A549 (cell line): ENCODE data around the gene LYPD3. TPM values are rescaled to one million over a fixed set of nuclear protein-coding genes. Genes with fewer than 3 reads are reported as not detected.

Experiments
- ATAC-seq, 2 experiments: fragments of 200-7000 bp in 1 of 2; fragments of >200 bp in 1 of 2; cut with Nextera tagmentation in 1 of 2; cut with Tn5 transposase in 1 of 2; 3 replicates each; pipeline versions ENCODE4 v1.8.0 to v1.9.1; 2018 to 2020; ENCODE audit warnings: mild to moderate bottlenecking in 1 of 2, moderate library complexity in 1 of 2
- CTCF ChIA-PET: fragments of 300-600 bp; sonication (Branson Sonifier 250); formaldehyde crosslinking; extraction: SDS; loops from one replicate; lab custom pipeline; 2021; ENCODE audit warnings: antibody characterized with exemption, inconsistent platforms; lab: Yijun Ruan, JAX
- POLR2A ChIA-PET: fragments of 350-600 bp; formaldehyde crosslinking; extraction: SDS; loops from one replicate; lab custom pipeline; 2021; ENCODE audit warnings: antibody characterized with exemption, inconsistent platforms; lab: Yijun Ruan, JAX
- DNase-seq, 2 experiments: peaks; one replicate each; pipeline versions ENCODE4 v3.0.0 to v3.0.0-alpha.2; 2011 to 2016; ENCODE audit warnings: low read depth in 1 of 2, low spot score in 1 of 2
- FAIRE-seq: peaks from 2 replicates; lab custom pipeline; 2011; peaks lifted over from hg19 to GRCh38; lab: Jason Lieb, UNC
- H3K27ac ChIP-seq, 2 experiments: fragments of >200 bp; sonication (Bioruptor Twin); formaldehyde crosslinking; 3 replicates each; pipeline ENCODE4 v1.5.1; 2016 to 2017
- H3K4me1 ChIP-seq: fragments of >200 bp; sonication (Bioruptor Twin); formaldehyde crosslinking; 3 replicates; pipeline ENCODE4 v1.6.1; 2016
- H3K4me2 ChIP-seq: fragments of >200 bp; sonication (Bioruptor Twin); formaldehyde crosslinking; 3 replicates; pipeline ENCODE4 v1.6.1; 2016
- H3K4me3 ChIP-seq: fragments of >200 bp; sonication (Bioruptor Twin); formaldehyde crosslinking; 3 replicates; pipeline ENCODE4 v1.5.1; 2016
- H3K9me3 ChIP-seq: fragments of >200 bp; sonication (Bioruptor Twin); formaldehyde crosslinking; 3 replicates; pipeline ENCODE4 v1.6.1; 2016
- BCL3 ChIP-seq: fragments of >200 bp; sonication (Bioruptor Twin); formaldehyde crosslinking; IDR thresholded peaks from 3 replicates; pipeline ENCODE4 v1.6.1; 2016
- BHLHE40 ChIP-seq: IDR thresholded peaks from 2 replicates; pipeline ENCODE4 v1.6.1; 2012; ENCODE audit warnings: low read depth, low read length, inconsistent platforms
- CEBPB ChIP-seq, 2 experiments: fragments of >200 bp in 1 of 2; sonication (Bioruptor Twin) in 1 of 2; formaldehyde crosslinking in 1 of 2; IDR thresholded peaks; 2 replicates each; pipeline ENCODE4 v1.6.1; 2012 to 2016
- CHD4 ChIP-seq: fragments of 200-600 bp; sonication (generic); IDR thresholded peaks from 2 replicates; pipeline ENCODE4 v1.6.1; 2016; ENCODE audit warnings: antibody characterized with exemption, mild to moderate bottlenecking, borderline replicate concordance
- E2F6 ChIP-seq: IDR thresholded peaks from 2 replicates; pipeline ENCODE4 v1.6.1; 2012; ENCODE audit warnings: low read depth, borderline replicate concordance
- EHF ChIP-seq: fragments of 250-450 bp; sonication (Bioruptor Pico); IDR thresholded peaks from 2 replicates; pipeline ENCODE4 v1.5.0; 2020; ENCODE audit warnings: mild to moderate bottlenecking
- FOXS1 ChIP-seq: fragments of 250-450 bp; sonication (Bioruptor Pico); IDR thresholded peaks from 2 replicates; pipeline ENCODE4 v1.5.0; 2020; ENCODE audit warnings: mild to moderate bottlenecking, moderate library complexity
- HES2 ChIP-seq: fragments of >200 bp; sonication (Bioruptor Twin); formaldehyde crosslinking; IDR thresholded peaks from 2 replicates; pipeline ENCODE4 v1.6.1; 2016
- HEYL ChIP-seq: fragments of 250-450 bp; sonication (Bioruptor Pico); IDR thresholded peaks from 2 replicates; pipeline ENCODE4 v1.8.0; 2021; ENCODE audit warnings: mild to moderate bottlenecking, moderate library complexity
- HOXA7 ChIP-seq: fragments of 250-450 bp; sonication (Bioruptor Pico); IDR thresholded peaks from 2 replicates; pipeline ENCODE4 v1.5.0; 2020; ENCODE audit warnings: mild to moderate bottlenecking, moderate library complexity
- HOXB13 ChIP-seq: fragments of 250-450 bp; sonication (Bioruptor Pico); IDR thresholded peaks from 2 replicates; pipeline ENCODE4 v1.5.0; 2020; ENCODE audit warnings: low read depth, mild to moderate bottlenecking, moderate library complexity
- JUN ChIP-seq, 2 experiments: fragments of >200 bp; sonication (Bioruptor Twin); formaldehyde crosslinking; IDR thresholded peaks; 2 replicates in 1 of 2; 3 replicates in 1 of 2; pipeline ENCODE4 v1.6.1; 2016 to 2017
- JUNB ChIP-seq: fragments of >200 bp; sonication (Bioruptor Twin); formaldehyde crosslinking; IDR thresholded peaks from 2 replicates; pipeline ENCODE4 v1.6.1; 2016
- KDM1A ChIP-seq: fragments of 200-600 bp; sonication (generic); IDR thresholded peaks from 2 replicates; pipeline ENCODE4 v1.6.1; 2016; ENCODE audit warnings: low read depth, mild to moderate bottlenecking
- MAFK ChIP-seq: fragments of 450-650 bp; IDR thresholded peaks from 2 replicates; pipeline ENCODE4 v1.6.1; 2014; ENCODE audit not compliant: partially characterized antibody
- MYC ChIP-seq: IDR thresholded peaks from 2 replicates; pipeline ENCODE4 v1.6.1; 2012; ENCODE audit warnings: mild to moderate bottlenecking, inconsistent platforms, low read length, improper control_type of control experiment, borderline replicate concordance
- NFE2L2 ChIP-seq: fragments of 150-350 bp; conservative IDR thresholded peaks from 2 replicates; pipeline ENCODE4 v1.6.1; 2014; ENCODE audit warnings: low read length
- NPAS2 ChIP-seq: fragments of 250-450 bp; sonication (Bioruptor Pico); IDR thresholded peaks from 2 replicates; pipeline ENCODE4 v1.8.0; 2022; ENCODE audit warnings: mild to moderate bottlenecking, moderate library complexity, borderline replicate concordance
- PBX3 ChIP-seq: IDR thresholded peaks from 2 replicates; pipeline ENCODE4 v1.6.1; 2012
- PHF8 ChIP-seq: fragments of 200-600 bp; sonication (generic); IDR thresholded peaks from 2 replicates; pipeline ENCODE4 v1.6.1; 2016; ENCODE audit warnings: low read depth, mild to moderate bottlenecking, antibody characterized with exemption, moderate library complexity, borderline replicate concordance
- RFX5 ChIP-seq: fragments of 450-650 bp; IDR thresholded peaks from 2 replicates; pipeline ENCODE4 v1.7.1; 2014; ENCODE audit warnings: antibody characterized with exemption, mild to moderate bottlenecking, moderate library complexity
- RNF2 ChIP-seq: fragments of 200-600 bp; sonication (generic); IDR thresholded peaks from 2 replicates; pipeline ENCODE4 v1.6.1; 2016; ENCODE audit warnings: low read depth, mild to moderate bottlenecking, antibody characterized with exemption, moderate library complexity, borderline replicate concordance
- ZC3H11A ChIP-seq: fragments of 450-650 bp; IDR thresholded peaks from 2 replicates; pipeline ENCODE4 v1.6.1; 2014; ENCODE audit warnings: antibody characterized with exemption, mild to moderate bottlenecking
- ZSCAN20 ChIP-seq: fragments of 250-450 bp; sonication (Bioruptor Pico); IDR thresholded peaks from 2 replicates; pipeline ENCODE4 v1.8.0; 2022; ENCODE audit warnings: mild to moderate bottlenecking, moderate library complexity
- WGBS: methylation state at CpG from one replicate; pipeline ENCODE4 v1.1.6; 2017; ENCODE audit errors: missing lambda C conversion rate; 5-methylcytosine and 5-hydroxymethylcytosine counted together
- polyA plus RNA-seq, 4 experiments: library from polyadenylated mRNA; depleted of rRNA in 3 of 4; stranded (reverse); fragments of >200 nt; fragmentation: RNase III in 1 of 4; extraction: RNeasy Plus Mini Kit Qiagen cat#74134 plus additional on column Dnase treatment in 1 of 4; gene quantifications; 2 replicates in 3 of 4; 3 replicates in 1 of 4; pipeline ENCODE4 v1.2.3, GENCODE V29; 2011 to 2017
- TF ChIP-seq, protein P1 (sequence below): IDR thresholded peaks from 2 replicates; pipeline ENCODE4 v1.6.1; 2012

LYPD3 gene
- polyA plus RNA-seq, 2 of the 4 experiments (the other 2 are of a cell fraction), result 0.27 to 0.43 TPM

- POLR2A ChIA-PET, result interaction anchor here (0.6 to 2.0 kb wide), 11 partner anchors 9 to 717 kb away, joined by 3 to 17 read pairs (median 4); partner anchors contain the start of genes PHLDB3 and ZNF575
- WGBS, result 2% methylated on average over 30 of the region's 57 CpGs
- CTCF ChIA-PET, result interaction anchor here (0.6 to 14.0 kb wide), 11 partner anchors 10 to 303 kb away, joined by 3 to 176 read pairs (median 4); no protein-coding TSS in a partner anchor
Observed at GRCh38 chr19:43463381-43464133, 1.9 kb downstream of the LYPD3 start.

DNA sequence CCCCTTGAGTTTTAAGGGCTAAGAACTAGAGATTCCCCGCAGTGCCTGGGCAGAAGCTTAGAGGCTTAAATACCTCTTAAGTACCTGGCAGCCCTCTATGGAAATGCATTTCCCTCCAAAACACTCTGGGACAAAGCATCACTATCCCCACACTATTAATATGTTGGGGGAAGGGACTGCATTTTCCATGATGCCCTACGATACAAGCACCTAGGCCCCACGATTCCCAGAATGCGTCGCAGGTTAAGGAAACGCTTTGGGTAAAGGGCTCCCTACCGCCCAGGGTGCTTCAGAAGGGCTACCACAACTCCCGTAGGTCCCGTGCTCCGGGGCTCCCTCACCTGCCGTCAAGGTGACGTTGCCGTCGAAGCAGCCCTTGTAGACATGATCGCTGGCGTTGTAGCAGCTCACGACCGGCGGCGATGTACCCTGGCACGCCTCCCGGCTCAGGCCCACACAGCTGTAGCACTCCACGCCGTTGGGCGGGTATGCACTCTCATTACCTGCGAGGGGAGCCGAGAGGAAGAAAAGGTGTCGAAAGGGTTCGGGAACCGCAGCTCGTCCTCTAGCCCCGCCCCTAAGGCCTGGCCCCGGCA is 2.5 kb downstream of the LYPD3 start:
- TF ChIP-seq RNF2 (peak; percentile 62; the same call in 1 of the 2 replicates), ZC3H11A (no peak), E2F6 (peak; percentile 84), ZSCAN20 (CRISPR knock-in tag) (no peak), HEYL (no peak)
- TF ChIP-seq, protein P1, sequence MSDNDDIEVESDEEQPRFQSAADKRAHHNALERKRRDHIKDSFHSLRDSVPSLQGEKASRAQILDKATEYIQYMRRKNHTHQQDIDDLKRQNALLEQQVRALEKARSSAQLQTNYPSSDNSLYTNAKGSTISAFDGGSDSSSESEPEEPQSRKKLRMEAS, result peak; percentile 88
- POLR2A ChIA-PET, result interaction anchor here (0.8 to 2.0 kb wide), 9 partner anchors 8 to 70 kb away, joined by 3 to 17 read pairs (median 5); partner anchors contain the start of genes PHLDB3 and ZNF575
- peak overlapping the region; percentile 82 for H3K4me2 ChIP-seq
- CTCF ChIA-PET, result interaction anchor here (0.6 to 14.0 kb wide), 7 partner anchors 11 to 189 kb away, joined by 3 to 176 read pairs (median 4); no protein-coding TSS in a partner anchor
- H3K27ac ChIP-seq, result peak overlapping the region in 1 of 2 experiments; percentile 79; a peak in 2 of 6 replicates
- no peak for DNase-seq
- 29% methylated on average over 26 of the region's 33 CpGs for WGBS
- peak in 1 of 2 experiments; percentile 37; a peak in 2 of 6 replicates for ATAC-seq
- H3K4me3 ChIP-seq, result peak overlapping the region; percentile 62
- H3K9me3 ChIP-seq, result no peaks in the 10 kb centered on the region
- H3K4me1 ChIP-seq, result peaks cover 12% of the 10 kb centered on the region
- no peak for FAIRE-seq

More at GRCh38 chr19:43463381-43464133, 1.9 kb downstream of the LYPD3 start:
- no peak for FAIRE-seq
- Histone ChIP-seq H3K4me1 (peaks cover 15% of the 10 kb centered on the region), H3K27ac (peak overlapping the region; percentile 52 to 79; a peak in 5 of 6 replicates), H3K9me3 (no peaks in the 10 kb centered on the region), H3K4me2 (peak overlapping the region; percentile 82)
- DNase-seq, result peak; percentile 97 to 98
- TF ChIP-seq HOXA7, result no peak
- peak; percentile 45; the same call in 1 of the 2 replicates for TF ChIP-seq PHF8
- TF ChIP-seq NFE2L2, result no peak
- 0 out of 2 replicates have a peak, but pooled peaks have one; percentile 9 for TF ChIP-seq MYC
- TF ChIP-seq, all 56 proteins: peak for 2
- H3K4me3 ChIP-seq, result peak overlapping the region; percentile 62
- peak; percentile 84 to 91 for ATAC-seq

DNA sequence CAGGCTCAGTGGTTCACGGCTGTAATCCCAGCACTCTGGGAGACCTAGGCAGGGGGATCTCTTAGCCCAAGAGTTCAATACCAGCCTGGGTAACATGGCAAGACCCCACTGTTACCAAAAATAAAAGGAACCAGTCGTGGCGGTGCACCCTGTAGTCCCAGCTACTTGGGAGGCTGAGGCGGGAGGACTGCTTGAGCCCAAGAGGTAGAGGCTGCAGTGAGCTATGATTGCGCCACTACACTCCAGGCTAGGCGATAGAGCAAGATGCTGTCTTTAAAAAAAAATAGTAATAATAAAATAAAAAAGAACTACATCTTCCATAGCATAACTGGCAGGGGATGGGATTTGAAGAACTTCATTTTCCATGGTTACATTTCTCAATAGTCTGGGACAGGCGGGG is 3.0 kb downstream of the LYPD3 start:
- Histone ChIP-seq H3K9me3 (no peaks in the 10 kb centered on the region), H3K4me3 (no peak overlapping the region), H3K27ac (no peak overlapping the region), H3K4me2 (peak overlapping the region; percentile 82; the same call in 1 of the 3 replicates), H3K4me1 (peaks cover 7% of the 10 kb centered on the region)
- ATAC-seq (no peak), FAIRE-seq (no peak), DNase-seq (no peak)
- POLR2A ChIA-PET, result interaction anchor here (1.6 kb wide), 1 partner anchor 70 kb away, joined by 8 read pairs; the partner anchor contains the start of gene ZNF575
- 78% methylated on average over 7 of the region's 7 CpGs for WGBS
- no peak for TF ChIP-seq FOXS1
- CTCF ChIA-PET, result interaction anchor here (2.6 to 14.0 kb wide), 2 partner anchors 16 to 57 kb away, joined by 15 to 176 read pairs; no protein-coding TSS in a partner anchor

DNA sequence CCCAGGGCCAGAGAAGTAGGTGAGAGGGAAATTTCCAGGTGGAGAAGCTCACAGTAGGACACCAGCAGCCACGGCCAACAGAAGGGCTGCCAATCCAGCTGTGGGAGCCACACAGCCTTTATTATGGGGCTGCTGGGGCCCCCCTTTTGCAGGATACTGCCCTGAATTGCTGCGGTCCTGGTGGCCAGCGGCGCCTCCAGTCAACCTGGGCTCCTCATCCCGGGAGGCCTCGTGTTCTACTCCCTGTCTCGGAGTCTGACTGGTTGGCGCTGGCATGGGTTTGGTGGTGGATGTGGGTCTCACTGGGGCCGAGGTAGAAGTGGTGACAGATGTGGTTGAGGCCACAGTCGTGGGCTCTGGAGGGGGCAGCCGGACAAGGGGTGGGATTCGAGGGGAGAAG is 4.1 kb downstream of the LYPD3 start:
- Histone ChIP-seq H3K4me1 (peaks cover 5% of the 10 kb centered on the region; the same call in 2 of the 3 replicates), H3K4me2 (no peak overlapping the region), H3K27ac (no peak overlapping the region), H3K4me3 (no peak overlapping the region), H3K9me3 (no peaks in the 10 kb centered on the region)
- ChIA-PET CTCF (interaction anchor here (1.0 to 14.0 kb wide), 5 partner anchors 15 to 63 kb away, joined by 3 to 176 read pairs (median 4); no protein-coding TSS in a partner anchor), POLR2A (interaction anchor here (0.8 kb wide), 1 partner anchor 42 kb away, joined by 3 read pairs; no protein-coding TSS in a partner anchor)
- FAIRE-seq (no peak), ATAC-seq (no peak), DNase-seq (no peak)
- WGBS, result 75% methylated on average over 12 of the region's 12 CpGs
- no peak for TF ChIP-seq EHF (CRISPR knock-in tag)
- TF ChIP-seq MAFK, result no peak
- TF ChIP-seq KDM1A, result no peak
- no peak for TF ChIP-seq HES2
- TF ChIP-seq RFX5, result no peak
- no peak for TF ChIP-seq BHLHE40
- TF ChIP-seq JUNB, result no peak
- no peak for TF ChIP-seq CHD4
- no peak for TF ChIP-seq HOXB13 (CRISPR knock-in tag)
- TF ChIP-seq PBX3, result no peak
- TF ChIP-seq NPAS2 (CRISPR knock-in tag), result no peak
- no peak for TF ChIP-seq JUN (IDR thresholded peaks at IDR 0.05)
- no peak for TF ChIP-seq CEBPB (IDR thresholded peaks at IDR 0.05)
- TF ChIP-seq MYC, result no peak
- TF ChIP-seq BCL3, result no peak
